Testis (tissue), 2 donors: Measurements from ENCODE around the gene SCN11A.

Source experiments
- POLR2A ChIP-seq: fragments of 450-650 bp; IDR thresholded peaks from one replicate; pipeline ENCODE4 v1.6.1; 2017; ENCODE audit warnings: antibody characterized with exemption, mild to moderate bottlenecking, moderate library complexity
- TF ChIP-seq, protein P1 (sequence below), 3 experiments: fragments of 450-650 bp in 2 of 3; fragments of 200-600 bp in 1 of 3; sonication (generic) in 1 of 3; IDR thresholded peaks; one replicate each; pipeline ENCODE4 v1.5.1; 2016 to 2019; ENCODE audit warnings: antibody characterized with exemption in 3 of 3, mild to moderate bottlenecking in 2 of 3, moderate library complexity in 1 of 3

DNA sequence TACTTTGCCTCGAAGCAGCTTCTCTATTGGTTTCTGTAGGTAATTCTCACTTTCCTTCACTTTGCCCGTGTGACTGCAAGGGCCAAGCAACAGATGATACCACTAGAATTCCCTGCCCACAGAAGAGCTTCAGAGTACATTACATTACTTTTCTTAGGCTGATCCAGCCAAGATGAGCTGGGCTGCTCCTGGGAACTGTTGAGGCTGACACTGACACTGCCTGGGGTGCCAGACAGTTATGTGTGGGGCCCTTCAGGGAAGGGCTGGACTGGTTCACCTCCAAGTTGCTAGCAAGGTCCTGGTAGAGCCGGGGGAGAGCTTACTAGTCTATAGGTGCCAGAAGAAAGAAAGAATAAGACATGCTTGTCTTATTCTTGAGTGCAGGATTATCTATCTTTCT is 36.7 kb upstream of the SCN11A start:
- TF ChIP-seq, protein P1, sequence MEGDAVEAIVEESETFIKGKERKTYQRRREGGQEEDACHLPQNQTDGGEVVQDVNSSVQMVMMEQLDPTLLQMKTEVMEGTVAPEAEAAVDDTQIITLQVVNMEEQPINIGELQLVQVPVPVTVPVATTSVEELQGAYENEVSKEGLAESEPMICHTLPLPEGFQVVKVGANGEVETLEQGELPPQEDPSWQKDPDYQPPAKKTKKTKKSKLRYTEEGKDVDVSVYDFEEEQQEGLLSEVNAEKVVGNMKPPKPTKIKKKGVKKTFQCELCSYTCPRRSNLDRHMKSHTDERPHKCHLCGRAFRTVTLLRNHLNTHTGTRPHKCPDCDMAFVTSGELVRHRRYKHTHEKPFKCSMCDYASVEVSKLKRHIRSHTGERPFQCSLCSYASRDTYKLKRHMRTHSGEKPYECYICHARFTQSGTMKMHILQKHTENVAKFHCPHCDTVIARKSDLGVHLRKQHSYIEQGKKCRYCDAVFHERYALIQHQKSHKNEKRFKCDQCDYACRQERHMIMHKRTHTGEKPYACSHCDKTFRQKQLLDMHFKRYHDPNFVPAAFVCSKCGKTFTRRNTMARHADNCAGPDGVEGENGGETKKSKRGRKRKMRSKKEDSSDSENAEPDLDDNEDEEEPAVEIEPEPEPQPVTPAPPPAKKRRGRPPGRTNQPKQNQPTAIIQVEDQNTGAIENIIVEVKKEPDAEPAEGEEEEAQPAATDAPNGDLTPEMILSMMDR (IDR thresholded peaks at IDR 0.05): no peak
- no peak for TF ChIP-seq POLR2A
